Progenitor cell of endocrine pancreas (in vitro differentiated cells): ENCODE results near the gene MBNL1. TPM values are rescaled to one million over a fixed set of nuclear protein-coding genes. Genes with fewer than 3 reads are reported as not detected.

ENCODE experiments used
- DNase-seq: peaks from one replicate; pipeline ENCODE4 v3.0.0; 2021; ENCODE audit warnings: low spot score; ENCODE audit not compliant: unreplicated experiment
- H3K27ac Mint-ChIP-seq: 2 replicates; pipeline ENCODE4 v1.8.0; 2021; ENCODE audit warnings: mild to moderate bottlenecking, moderate library complexity, mixed read lengths
- H3K27me3 Mint-ChIP-seq: 2 replicates; pipeline ENCODE4 v1.8.0; 2021; ENCODE audit warnings: mixed read lengths
- H3K36me3 Mint-ChIP-seq: 2 replicates; pipeline ENCODE4 v1.8.0; 2022; ENCODE audit warnings: mixed read lengths; ENCODE audit not compliant: insufficient read depth
- H3K4me1 Mint-ChIP-seq: 2 replicates; pipeline ENCODE4 v1.8.0; 2021; ENCODE audit warnings: low read depth, mixed read lengths
- H3K4me3 Mint-ChIP-seq: 2 replicates; pipeline ENCODE4 v1.8.0; 2021; ENCODE audit warnings: low read depth, mild to moderate bottlenecking, moderate library complexity, mixed read lengths
- H3K9me3 Mint-ChIP-seq: 2 replicates; pipeline ENCODE4 v1.8.0; 2021; ENCODE audit warnings: low read depth, mixed read lengths
- long read RNA-seq: library from polyadenylated mRNA; unstranded; transcript quantifications from one replicate; pipeline ENCODE4 v2.0.0, GENCODE V29; 2020
- total RNA-seq: library from RNA; stranded (reverse); gene quantifications from 2 replicates; pipeline ENCODE4 v1.2.1, GENCODE V29; 2021
- TF ChIP-seq, protein P1 (sequence below): fragments of 200-600 bp; sonication (generic); IDR thresholded peaks from one replicate; pipeline ENCODE4 v1.5.0; 2021; ENCODE audit warnings: antibody characterized with exemption, mild to moderate bottlenecking; ENCODE audit not compliant: unreplicated experiment

The MBNL1 gene, protein sequence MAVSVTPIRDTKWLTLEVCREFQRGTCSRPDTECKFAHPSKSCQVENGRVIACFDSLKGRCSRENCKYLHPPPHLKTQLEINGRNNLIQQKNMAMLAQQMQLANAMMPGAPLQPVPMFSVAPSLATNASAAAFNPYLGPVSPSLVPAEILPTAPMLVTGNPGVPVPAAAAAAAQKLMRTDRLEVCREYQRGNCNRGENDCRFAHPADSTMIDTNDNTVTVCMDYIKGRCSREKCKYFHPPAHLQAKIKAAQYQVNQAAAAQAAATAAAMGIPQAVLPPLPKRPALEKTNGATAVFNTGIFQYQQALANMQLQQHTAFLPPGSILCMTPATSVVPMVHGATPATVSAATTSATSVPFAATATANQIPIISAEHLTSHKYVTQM
- total RNA-seq = 29.4 and 38.1 TPM in 2 replicates
- long read RNA-seq, full-length matches to known transcripts = 5 of 13 reads
- long read RNA-seq, partial matches to known transcripts = 3 of 13 reads
- long read RNA-seq, other reads (novel, unspliced or antisense) = 5 of 13 reads

DNA sequence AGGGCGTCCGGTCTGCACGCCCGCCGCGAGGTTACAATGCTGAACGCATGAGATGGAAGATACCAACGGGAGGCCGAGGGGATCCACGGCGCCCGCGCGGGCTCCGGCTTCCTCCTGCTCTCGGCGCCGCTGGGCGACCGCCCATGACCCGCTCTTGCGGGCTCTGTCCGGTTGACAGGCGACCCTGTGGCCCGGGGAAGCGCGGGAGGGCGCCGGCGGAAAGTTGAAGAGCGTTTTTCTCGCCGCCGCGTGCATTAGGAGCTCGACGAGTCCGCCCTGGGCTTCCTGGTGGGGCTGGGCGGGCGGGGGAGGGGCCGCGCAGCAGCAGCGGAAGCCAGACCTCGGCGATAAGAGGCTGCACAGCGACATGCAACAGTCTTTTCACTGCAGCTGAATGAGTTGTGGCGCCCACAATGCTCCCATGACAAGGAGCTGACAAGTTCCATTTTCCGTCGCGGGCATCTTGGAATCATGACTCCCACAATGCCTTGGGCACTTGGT is at the start of gene MBNL1:
MBNL1 (plus strand) TSS at position 375 of the 501 bp plus-strand sequence. CDS start 31,265 bp downstream, outside the sequence.
- peak; percentile 44 for DNase-seq
- Mint-ChIP-seq H3K36me3 (no peaks in the 10 kb centered on the region), H3K9me3 (no peaks in the 10 kb centered on the region), H3K27me3 (peaks cover 42% of the 10 kb centered on the region), H3K4me1 (peaks cover 16% of the 10 kb centered on the region), H3K4me3 (peak within 1 kb of the TSS; percentile 93), H3K27ac (peak within 1 kb of the TSS; percentile 96)
- TF ChIP-seq, protein P1, sequence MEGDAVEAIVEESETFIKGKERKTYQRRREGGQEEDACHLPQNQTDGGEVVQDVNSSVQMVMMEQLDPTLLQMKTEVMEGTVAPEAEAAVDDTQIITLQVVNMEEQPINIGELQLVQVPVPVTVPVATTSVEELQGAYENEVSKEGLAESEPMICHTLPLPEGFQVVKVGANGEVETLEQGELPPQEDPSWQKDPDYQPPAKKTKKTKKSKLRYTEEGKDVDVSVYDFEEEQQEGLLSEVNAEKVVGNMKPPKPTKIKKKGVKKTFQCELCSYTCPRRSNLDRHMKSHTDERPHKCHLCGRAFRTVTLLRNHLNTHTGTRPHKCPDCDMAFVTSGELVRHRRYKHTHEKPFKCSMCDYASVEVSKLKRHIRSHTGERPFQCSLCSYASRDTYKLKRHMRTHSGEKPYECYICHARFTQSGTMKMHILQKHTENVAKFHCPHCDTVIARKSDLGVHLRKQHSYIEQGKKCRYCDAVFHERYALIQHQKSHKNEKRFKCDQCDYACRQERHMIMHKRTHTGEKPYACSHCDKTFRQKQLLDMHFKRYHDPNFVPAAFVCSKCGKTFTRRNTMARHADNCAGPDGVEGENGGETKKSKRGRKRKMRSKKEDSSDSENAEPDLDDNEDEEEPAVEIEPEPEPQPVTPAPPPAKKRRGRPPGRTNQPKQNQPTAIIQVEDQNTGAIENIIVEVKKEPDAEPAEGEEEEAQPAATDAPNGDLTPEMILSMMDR = peak; percentile 9

DNA sequence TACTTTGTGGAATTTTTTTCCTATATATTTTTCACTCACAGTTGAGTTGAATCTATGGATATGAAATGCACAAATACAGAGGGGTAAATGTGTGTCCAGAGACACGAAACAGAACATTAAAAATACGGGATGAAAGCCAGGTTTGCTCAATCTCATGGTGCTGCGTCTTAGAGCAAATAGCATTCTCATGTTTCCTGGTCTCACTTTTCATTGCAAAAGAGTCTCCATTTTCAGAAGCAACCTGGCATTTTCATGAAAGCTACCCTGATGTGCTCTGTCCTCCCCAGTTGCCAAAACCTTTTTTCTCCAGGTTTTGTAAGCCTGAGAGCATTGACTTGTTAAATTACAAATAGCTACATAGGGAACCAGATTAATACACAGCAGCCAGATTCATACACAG is 49.5 kb upstream of the MBNL1 start:
- no peaks in the 10 kb centered on the region for H3K36me3 Mint-ChIP-seq
- peaks cover 23% of the 10 kb centered on the region for H3K27me3 Mint-ChIP-seq
- H3K9me3 Mint-ChIP-seq = peaks cover 4% of the 10 kb centered on the region
- H3K27ac Mint-ChIP-seq = no peak overlapping the region
- TF ChIP-seq, protein P1 = no peak
- H3K4me3 Mint-ChIP-seq = no peak overlapping the region
- H3K4me1 Mint-ChIP-seq = no peaks in the 10 kb centered on the region
- no peak for DNase-seq

DNA sequence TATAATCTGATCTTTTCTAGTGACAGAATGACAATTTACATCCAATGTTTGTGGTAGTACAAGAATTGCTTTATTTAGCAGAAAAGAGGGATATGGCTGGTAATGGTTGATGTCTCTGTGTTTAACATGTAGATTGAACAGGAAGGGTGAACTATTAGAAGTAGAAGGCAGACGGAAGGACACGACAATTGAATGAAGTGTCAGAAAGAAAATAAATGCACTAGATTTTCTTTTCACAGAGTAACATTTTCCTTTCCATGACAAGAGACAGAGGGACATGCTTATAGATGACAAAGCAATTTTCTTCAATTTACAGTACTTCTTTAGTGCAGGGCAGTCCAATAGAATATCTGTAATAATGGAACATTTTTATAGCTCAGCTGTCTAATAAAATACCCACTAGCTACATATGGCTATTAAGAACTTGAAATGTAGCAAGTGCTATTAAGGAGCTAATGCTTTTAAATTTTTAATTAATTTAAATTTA is 48.9 kb upstream of the MBNL1 start:
- Mint-ChIP-seq H3K4me3 (no peak overlapping the region), H3K9me3 (peaks cover 4% of the 10 kb centered on the region), H3K27me3 (peaks cover 23% of the 10 kb centered on the region), H3K36me3 (no peaks in the 10 kb centered on the region), H3K27ac (no peak overlapping the region), H3K4me1 (no peaks in the 10 kb centered on the region)
- TF ChIP-seq, protein P1 = no peak
- no peak for DNase-seq

DNA sequence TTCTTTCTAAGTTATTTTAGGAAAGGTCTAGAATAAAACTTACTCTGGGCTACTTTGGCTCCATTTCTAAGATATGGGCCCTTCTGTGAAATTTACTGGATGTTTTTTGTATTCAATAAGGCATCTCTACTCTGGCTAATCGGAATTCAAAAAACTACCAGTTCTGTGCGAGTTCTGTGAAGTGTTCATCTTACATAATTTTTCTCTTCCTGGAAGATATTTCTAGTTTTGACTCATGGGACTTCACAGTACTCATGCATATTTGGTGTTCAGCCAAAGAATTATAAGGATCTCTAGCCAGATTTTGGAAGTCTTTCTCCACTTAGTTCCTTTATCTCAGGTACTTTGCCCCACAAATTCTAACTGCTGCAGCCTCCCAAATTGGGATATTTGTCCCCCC is 46.4 kb upstream of the MBNL1 start:
- H3K4me3 Mint-ChIP-seq = no peak overlapping the region
- H3K9me3 Mint-ChIP-seq = peaks cover 4% of the 10 kb centered on the region
- DNase-seq = no peak
- no peaks in the 10 kb centered on the region for H3K36me3 Mint-ChIP-seq
- no peak overlapping the region for H3K27ac Mint-ChIP-seq
- TF ChIP-seq, protein P1 = no peak
- H3K27me3 Mint-ChIP-seq = peaks cover 18% of the 10 kb centered on the region
- H3K4me1 Mint-ChIP-seq = peaks cover 4% of the 10 kb centered on the region

DNA sequence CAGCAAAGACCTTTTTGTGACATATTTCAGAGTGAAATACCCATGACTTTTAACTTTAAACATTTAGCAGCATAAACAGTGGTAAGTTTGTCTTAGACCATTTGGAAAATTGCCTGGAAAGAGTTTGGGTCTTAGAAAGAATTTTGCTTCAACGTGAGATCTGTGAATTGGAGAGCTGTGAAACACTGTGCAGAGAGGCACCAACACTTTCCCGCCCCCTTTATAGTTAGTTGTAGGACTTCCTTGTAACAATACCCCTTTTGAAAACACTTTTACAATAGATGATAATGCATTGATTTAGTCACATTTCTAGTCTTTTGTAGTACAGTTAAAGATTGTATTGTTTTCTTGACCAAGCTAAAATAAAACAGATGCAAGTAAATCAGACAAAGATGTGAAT is 43.5 kb upstream of the MBNL1 start:
- Mint-ChIP-seq H3K4me3 (no peak overlapping the region), H3K9me3 (no peaks in the 10 kb centered on the region), H3K27ac (no peak overlapping the region), H3K4me1 (peaks cover 4% of the 10 kb centered on the region), H3K27me3 (peaks cover 27% of the 10 kb centered on the region), H3K36me3 (no peaks in the 10 kb centered on the region)
- TF ChIP-seq, protein P1 = no peak
- no peak for DNase-seq
